ENCODE data around the gene MAP7. TPM values are rescaled to one million over a fixed set of nuclear protein-coding genes. Genes with fewer than 3 reads are reported as not detected.
"Not testable (repeated sequence)": the region's sequence is repeated elsewhere in the genome, so short reads cannot be mapped to it uniquely, and the experiment has no call there.

MAP7 gene
- 0.24 TPM in 1 of 2 replicates, not detected in the other for total RNA-seq (2014; rRNA removed; shearing (Covaris generic))

- peak; percentile 23 for DNase-seq (ENCODE audit: low read depth)
These were observed at the start of gene MAP7 for GRCh38 chr6:136550330-136551071. Gene MAP7, minus strand, starts transcription at chr6:136550422. Its CDS starts 14 bp downstream, at chr6:136550408.

GRCh38 chr6:136599329-136600011 is 49.2 kb upstream of the MAP7 start:
- DNase-seq (ENCODE audit: low read depth), result no peak

- DNase-seq (ENCODE audit: low read depth), result no peak
These were observed 47.8 kb upstream of the MAP7 start for GRCh38 chr6:136598048-136598447.

- no peak for DNase-seq (ENCODE audit: low read depth)
These were observed 44.4 kb upstream of the MAP7 start for GRCh38 chr6:136594671-136595070.

GRCh38 chr6:136593748-136594490 is 43.7 kb upstream of the MAP7 start:
- DNase-seq (ENCODE audit: low read depth), result peak; percentile 99

GRCh38 chr6:136592930-136593673 is 42.9 kb upstream of the MAP7 start:
- DNase-seq (ENCODE audit: low read depth), result peak; percentile 83

- no peak for DNase-seq (ENCODE audit: low read depth)
These were observed 41.4 kb upstream of the MAP7 start for GRCh38 chr6:136591617-136592016.

- not testable (repeated sequence) for DNase-seq (ENCODE audit: low read depth)
These were observed 40.6 kb upstream of the MAP7 start for GRCh38 chr6:136590846-136591245.

- DNase-seq (ENCODE audit: low read depth), result no peak
These were observed 37.3 kb upstream of the MAP7 start for GRCh38 chr6:136587527-136587926.

- DNase-seq (ENCODE audit: low read depth), result peak; percentile 19
These were observed 36.1 kb upstream of the MAP7 start for GRCh38 chr6:136586295-136586694.

- DNase-seq (ENCODE audit: low read depth), result not testable (repeated sequence)
These were observed 35.3 kb upstream of the MAP7 start for GRCh38 chr6:136585523-136585922.

GRCh38 chr6:136584290-136584689 is 34.1 kb upstream of the MAP7 start:
- DNase-seq (ENCODE audit: low read depth), result not testable (repeated sequence)

GRCh38 chr6:136582711-136583471 is 32.7 kb upstream of the MAP7 start:
- DNase-seq (ENCODE audit: low read depth), result peak; percentile 62

- no peak for DNase-seq (ENCODE audit: low read depth)
These were observed 29.6 kb upstream of the MAP7 start for GRCh38 chr6:136579800-136580199.

GRCh38 chr6:136576821-136577220 is 26.6 kb upstream of the MAP7 start:
- no peak for DNase-seq (ENCODE audit: low read depth)

- DNase-seq (ENCODE audit: low read depth), result no peak
These were observed 21.3 kb upstream of the MAP7 start for GRCh38 chr6:136571496-136571895.

GRCh38 chr6:136571065-136571464 is 20.8 kb upstream of the MAP7 start:
- DNase-seq (ENCODE audit: low read depth), result no peak

GRCh38 chr6:136568129-136568528 is 17.9 kb upstream of the MAP7 start:
- DNase-seq (ENCODE audit: low read depth), result no peak

GRCh38 chr6:136567688-136568087 is 17.5 kb upstream of the MAP7 start:
- no peak for DNase-seq (ENCODE audit: low read depth)

GRCh38 chr6:136566851-136567250 is 16.6 kb upstream of the MAP7 start:
- no peak for DNase-seq (ENCODE audit: low read depth)

- DNase-seq (ENCODE audit: low read depth), result no peak
These were observed 15.8 kb upstream of the MAP7 start for GRCh38 chr6:136566007-136566487.
